Measurements from ENCODE around the gene RHBDD1. TPM values are rescaled to one million over a fixed set of nuclear protein-coding genes. Genes with fewer than 3 reads are reported as not detected.

Gene RHBDD1
- total and polyA plus RNA-seq, 2 donors: 11.5 to 62.0 TPM

Other genes starting within 250 kb of the RHBDD1 start
- 7.4 TPM for gene IRS1, start 36.2 kb upstream of the RHBDD1 start, total RNA-seq
- gene IRS1, start 36.2 kb upstream of the RHBDD1 start, polyA plus RNA-seq: 11.5 TPM

All from thymus (tissue), 2 donors.